ENCODE measurements around the gene SLC1A4. TPM values are rescaled to one million over a fixed set of nuclear protein-coding genes. Genes with fewer than 3 reads are reported as not detected.

The SLC1A4 gene
- total RNA-seq, 4 donors from 2014 or later: 5.9 to 18.7 (median 9.1) TPM

GRCh38 chr2:64989982-64990614, 899 bp downstream of the SLC1A4 start:
- H3K27ac ChIP-seq: peak overlapping the region; percentile 94 to 98 (median 96)

GRCh38 chr2:64990876-64991275, 1.7 kb downstream of the SLC1A4 start:
- intact Hi-C loops (cut with DNase I; ENCODE audit: low total_unique reads): loop anchor here (10.0 kb wide), 1 partner anchor 64 kb away; the partner anchor contains the start of gene CEP68
- no peak for DNase-seq
- Histone ChIP-seq H3K4me3 (peak overlapping the region in 2 of 4 donors; percentile 85 to 88), H3K36me3 (no peaks in the 10 kb centered on the region), H3K27ac (peak overlapping the region in 2 of 4 donors; percentile 12 to 28), H3K9me3 (no peaks in the 10 kb centered on the region), H3K27me3 (no peaks in the 10 kb centered on the region), H3K4me1 (peaks cover 6 to 34% (median 24%) of the 10 kb centered on the region in 4 donors)
- in situ Hi-C loops (cut with MboI; ENCODE audit: low pct_ligation_motif_present in 1 of 4, low pct_unique_long_range_greater_than_20kb in 1 of 4, low sequenced_read_pairs in 3 of 4): no loop called here
- TF ChIP-seq POLR2A (IDR thresholded peaks at IDR 0.05) (no peak), POLR2AphosphoS5 (IDR thresholded peaks at IDR 0.05) (no peak), EP300 (IDR thresholded peaks at IDR 0.05; ENCODE audit: low read depth) (no peak), CTCF (IDR thresholded peaks at IDR 0.05) (no peak)
- WGBS, 2 donors (ENCODE audit: low coverage in 1 of 2): 82% methylated on average over 1 of the region's 1 CpG; no CpG with 5 or more reads in 1 of the 2 donors

More at GRCh38 chr2:64989982-64990614, 899 bp downstream of the SLC1A4 start:
- in situ Hi-C loops (cut with MboI; ENCODE audit: low pct_ligation_motif_present in 1 of 4, low pct_unique_long_range_greater_than_20kb in 1 of 4, low sequenced_read_pairs in 3 of 4): no loop called here
- intact Hi-C loops (cut with DNase I; ENCODE audit: low total_unique reads): loop anchor here (5.0 to 10.0 kb wide), 2 partner anchors 65 to 338 kb away; partner anchors contain the start of genes CEP68 and SERTAD2
- Histone ChIP-seq H3K4me3 (peak overlapping the region; percentile 77 to 88 (median 82)), H3K36me3 (no peaks in the 10 kb centered on the region), H3K27me3 (no peaks in the 10 kb centered on the region), H3K4me1 (peaks cover 6 to 34% (median 24%) of the 10 kb centered on the region in 4 donors), H3K9me3 (no peaks in the 10 kb centered on the region)
- TF ChIP-seq POLR2A (IDR thresholded peaks at IDR 0.05): no peak
- TF ChIP-seq EP300 (IDR thresholded peaks at IDR 0.05; ENCODE audit: low read depth): no peak
- no peak for TF ChIP-seq CTCF (IDR thresholded peaks at IDR 0.05)
- no peak for TF ChIP-seq POLR2AphosphoS5 (IDR thresholded peaks at IDR 0.05)
- WGBS, 2 donors (ENCODE audit: low coverage in 1 of 2): 10 to 37% methylated on average over 2 to 35 of the region's 35 CpGs
- peak; percentile 32 for DNase-seq

- 87 to 100% methylated on average over 1 to 5 of the region's 5 CpGs for WGBS, 2 donors (ENCODE audit: low coverage in 1 of 2)
- Histone ChIP-seq H3K27me3 (no peaks in the 10 kb centered on the region), H3K27ac (no peak overlapping the region), H3K36me3 (no peaks in the 10 kb centered on the region), H3K9me3 (no peaks in the 10 kb centered on the region), H3K4me3 (no peak overlapping the region), H3K4me1 (peaks cover 6 to 31% (median 23%) of the 10 kb centered on the region in 4 donors)
- TF ChIP-seq CTCF (IDR thresholded peaks at IDR 0.05): no peak
- no peak for TF ChIP-seq POLR2AphosphoS5 (IDR thresholded peaks at IDR 0.05)
- TF ChIP-seq EP300 (IDR thresholded peaks at IDR 0.05; ENCODE audit: low read depth): no peak
- no peak for TF ChIP-seq POLR2A (IDR thresholded peaks at IDR 0.05)
- in situ Hi-C loops (cut with MboI; ENCODE audit: low pct_ligation_motif_present in 1 of 4, low pct_unique_long_range_greater_than_20kb in 1 of 4, low sequenced_read_pairs in 3 of 4): no loop called here
- intact Hi-C loops (cut with DNase I; ENCODE audit: low total_unique reads): loop anchor here (10.0 kb wide), 1 partner anchor 63 kb away; the partner anchor contains the start of gene CEP68
- no peak for DNase-seq
These were observed 3.0 kb downstream of the SLC1A4 start for GRCh38 chr2:64992218-64992617.

GRCh38 chr2:64992990-64993389, 3.8 kb downstream of the SLC1A4 start:
- Histone ChIP-seq H3K27me3 (no peaks in the 10 kb centered on the region), H3K4me1 (peaks cover 6 to 23% (median 16%) of the 10 kb centered on the region in 4 donors), H3K4me3 (no peak overlapping the region), H3K9me3 (no peaks in the 10 kb centered on the region), H3K36me3 (no peaks in the 10 kb centered on the region), H3K27ac (no peak overlapping the region)
- no peak for TF ChIP-seq EP300 (IDR thresholded peaks at IDR 0.05; ENCODE audit: low read depth)
- DNase-seq: no peak
- WGBS, 2 donors (ENCODE audit: low coverage in 1 of 2): 80 to 81% methylated on average over 1 to 4 of the region's 4 CpGs
- intact Hi-C loops (cut with DNase I; ENCODE audit: low total_unique reads) (loop anchor here (10.0 kb wide), 1 partner anchor 62 kb away; the partner anchor contains the start of gene CEP68), in situ Hi-C loops (cut with MboI; ENCODE audit: low pct_ligation_motif_present in 1 of 4, low pct_unique_long_range_greater_than_20kb in 1 of 4, low sequenced_read_pairs in 3 of 4) (no loop called here)

All from transverse colon (tissue), 4 donors.